Measurements from ENCODE around the gene NACAD.

GRCh38 chr7:45032421-45032820 is 56.3 kb downstream of the NACAD start:
- TF ChIP-seq CTCF (IDR thresholded peaks at IDR 0.05), result no peak
- TF ChIP-seq POLR2A (IDR thresholded peaks at IDR 0.05), result no peak

Data from uterus (tissue), 2 donors.